Hematopoietic multipotent progenitor cell treated with erythropoietin and hydrocortisone succinate and interleukin-3 and kit ligand, for 4 days (in vitro differentiated cells): Measurements from ENCODE around the gene KMT5C.

Experiments
- DNase-seq: peaks from one replicate; pipeline ENCODE4 v3.0.0-alpha.2; 2015

KMT5C gene

DNA sequence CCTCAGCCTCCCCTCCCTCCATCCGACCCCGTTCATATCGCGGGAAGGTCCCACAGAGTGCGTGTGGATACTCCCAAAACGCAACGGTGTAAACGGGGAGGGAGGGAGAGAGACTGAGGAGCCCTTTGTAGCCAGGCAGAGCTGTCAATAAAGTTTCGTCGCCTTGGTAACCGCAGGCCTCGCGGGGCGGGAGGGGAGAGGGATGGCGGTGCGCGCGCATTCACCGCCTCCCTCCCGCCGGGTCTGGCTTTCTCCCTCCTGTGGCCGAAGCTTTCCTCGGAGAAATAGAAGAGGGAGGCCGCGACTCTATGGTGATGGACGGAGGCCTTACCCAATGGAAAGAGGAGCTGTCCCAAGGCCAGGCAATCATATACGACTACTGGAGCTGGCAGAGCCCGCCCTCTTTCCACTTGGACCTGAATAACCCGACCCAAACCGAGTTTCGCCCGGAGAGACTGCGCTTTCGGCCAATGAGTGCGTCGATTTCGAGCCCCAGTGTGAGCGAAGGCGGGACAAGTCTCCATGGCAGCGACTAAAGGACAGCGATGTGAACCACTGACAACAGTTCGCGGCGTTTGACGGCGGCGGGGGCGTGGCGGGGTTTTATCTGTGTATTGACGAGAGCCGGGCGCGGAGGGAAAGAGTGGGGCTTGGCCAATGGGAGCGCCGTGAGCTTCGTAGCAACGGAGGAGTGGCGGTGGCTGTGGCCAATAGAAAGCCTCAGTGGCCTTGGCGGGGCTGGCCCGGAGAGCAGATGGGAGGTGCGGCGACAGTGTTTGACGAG is at the start of gene KMT5C:
Gene KMT5C (plus strand): TSS at position 772 of the 784 bp plus-strand sequence. CDS start 2,061 bp downstream, outside the sequence.
- peak; percentile 100 for DNase-seq

DNA sequence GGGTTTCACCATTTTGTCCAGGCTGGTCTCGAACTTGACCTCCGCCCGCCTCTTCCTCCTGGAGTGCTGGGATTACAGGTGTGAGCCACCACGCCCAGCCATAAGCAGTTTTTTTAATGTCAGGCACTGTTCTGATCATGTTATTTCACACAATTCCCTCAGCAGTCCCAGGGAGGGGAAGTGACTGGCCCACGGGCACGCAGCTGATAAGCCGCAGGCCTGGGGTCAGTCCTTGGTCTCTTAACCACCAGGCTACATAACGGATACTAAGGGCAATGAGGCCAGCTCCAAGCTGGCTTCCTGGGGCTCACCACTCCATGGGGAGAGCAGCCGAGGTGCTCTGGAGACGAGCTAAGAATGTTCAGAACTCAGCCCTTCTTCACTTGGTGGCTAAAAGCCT is 42.4 kb upstream of the KMT5C start:
- peak; percentile 65 for DNase-seq

DNA sequence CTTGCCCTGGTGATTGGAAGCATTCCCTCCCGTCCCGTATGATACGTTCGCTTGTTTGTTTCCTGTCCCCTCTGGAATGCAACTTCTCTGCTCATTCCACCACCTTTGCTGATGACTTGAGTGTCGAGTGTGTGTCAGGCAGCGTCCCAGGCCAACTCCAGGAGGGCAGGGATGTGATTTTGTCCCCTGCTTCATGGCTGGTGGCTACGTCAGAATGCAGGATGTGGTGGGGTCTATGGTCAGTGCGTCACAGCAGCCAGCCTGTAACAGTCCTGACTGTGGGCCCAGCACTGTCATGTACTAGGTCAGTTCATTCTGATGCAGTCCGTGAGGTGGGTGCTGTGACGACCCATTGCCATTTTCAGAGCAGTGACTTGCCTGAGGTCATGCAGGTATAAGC is 39.7 kb upstream of the KMT5C start:
- no peak for DNase-seq

DNA sequence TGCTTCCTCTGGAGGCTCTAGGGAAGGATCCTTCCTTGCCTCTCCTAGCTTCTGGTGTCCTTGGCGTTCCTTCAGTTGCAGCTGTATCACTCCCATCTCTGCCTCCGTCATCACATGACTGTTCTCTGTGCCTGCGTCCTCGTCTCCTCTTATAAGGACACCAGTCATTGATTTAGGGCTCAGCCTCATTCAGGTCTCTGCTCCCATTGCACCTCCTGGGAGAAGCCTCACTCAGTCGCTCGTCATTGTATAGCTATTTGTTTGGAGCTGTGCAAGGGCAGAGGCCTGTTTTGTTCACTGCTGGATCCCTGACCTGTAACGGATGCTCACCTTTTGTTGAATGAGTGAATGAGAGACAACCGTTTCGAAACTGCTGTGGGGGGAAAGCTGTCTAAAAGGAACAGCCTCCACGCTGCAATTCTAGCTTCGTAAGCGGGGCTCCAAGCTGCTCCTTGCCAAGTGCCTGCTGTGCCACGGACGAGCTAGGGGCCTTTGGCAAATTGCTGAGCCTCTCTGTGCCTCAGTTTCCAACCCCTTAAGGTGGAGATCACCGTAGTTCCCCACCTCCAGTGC is 38.7 kb upstream of the KMT5C start:
- no peak for DNase-seq

DNA sequence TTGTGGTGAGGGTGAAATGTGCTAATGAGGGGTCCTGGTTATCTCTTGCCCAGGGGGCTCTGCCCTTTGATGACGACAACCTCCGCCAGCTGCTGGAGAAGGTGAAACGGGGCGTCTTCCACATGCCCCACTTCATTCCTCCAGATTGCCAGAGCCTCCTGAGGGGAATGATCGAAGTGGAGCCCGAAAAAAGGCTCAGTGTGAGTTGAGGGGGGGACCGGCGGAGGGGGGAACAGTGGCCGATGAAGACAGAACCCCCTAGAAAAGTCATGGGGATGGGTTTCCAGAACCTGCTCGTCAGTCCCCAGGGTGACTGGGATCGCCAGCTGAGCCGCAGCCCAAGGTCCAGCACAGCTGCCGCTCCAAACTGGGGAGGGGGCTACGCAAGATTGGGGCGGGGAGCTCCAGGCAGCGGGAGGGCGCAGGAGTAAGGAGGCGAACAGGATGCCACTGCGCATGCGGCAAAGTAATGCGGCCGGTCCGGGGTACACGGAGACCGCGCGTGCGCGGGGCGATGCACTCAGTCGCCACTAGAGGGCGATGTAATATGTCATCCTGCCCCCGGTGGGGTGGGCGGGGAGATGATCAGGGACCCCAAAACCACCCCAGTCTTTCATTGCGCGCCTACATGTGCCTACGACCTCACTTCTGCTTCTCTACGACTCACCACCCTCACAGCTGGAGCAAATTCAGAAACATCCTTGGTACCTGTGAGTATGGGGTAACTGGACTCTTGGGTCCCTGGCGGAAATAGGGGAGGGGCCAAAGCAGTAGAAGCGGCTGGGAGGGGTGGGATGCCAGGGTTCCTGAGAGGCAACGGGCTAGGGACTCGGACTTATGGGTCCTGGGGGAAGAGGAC is 38.0 kb upstream of the KMT5C start:
- DNase-seq = peak; percentile 95

DNA sequence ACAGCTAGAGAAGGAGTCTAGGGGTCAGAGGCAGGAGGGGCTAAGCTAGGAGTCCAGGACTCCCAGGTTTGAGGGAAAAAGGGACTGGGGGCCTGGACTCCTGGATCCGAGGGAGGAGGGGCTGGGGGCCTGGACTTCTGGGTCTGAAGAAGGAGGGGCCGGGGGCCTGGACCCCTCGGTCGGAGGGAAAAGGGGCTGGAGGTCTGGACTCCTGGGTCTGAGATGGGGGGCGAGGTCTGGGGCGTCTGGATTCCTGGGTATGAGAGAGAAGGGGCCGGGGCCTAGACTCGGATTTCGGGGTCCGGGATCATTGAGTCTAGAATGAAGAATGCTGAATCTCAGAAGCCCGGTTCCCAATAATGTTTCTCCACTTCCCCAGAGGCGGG is 37.4 kb upstream of the KMT5C start:
- no peak for DNase-seq

DNA sequence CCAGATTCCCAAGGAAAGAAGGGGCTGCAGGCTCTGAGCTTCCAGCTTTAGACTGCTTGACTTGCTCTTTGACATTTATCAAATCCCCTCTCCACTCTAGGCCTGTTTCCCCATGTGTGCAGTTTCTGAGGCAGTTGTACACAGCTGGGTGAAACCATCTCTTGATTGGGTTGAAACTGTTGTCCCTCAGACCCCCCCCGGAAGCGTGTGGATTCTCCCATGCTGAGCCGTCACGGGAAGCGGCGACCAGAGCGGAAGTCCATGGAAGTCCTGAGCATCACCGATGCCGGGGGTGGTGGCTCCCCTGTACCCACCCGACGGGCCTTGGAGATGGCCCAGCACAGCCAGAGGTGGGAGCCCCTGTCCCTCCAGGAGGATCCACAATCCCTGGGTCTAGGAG is 36.2 kb upstream of the KMT5C start:
- DNase-seq = no peak

DNA sequence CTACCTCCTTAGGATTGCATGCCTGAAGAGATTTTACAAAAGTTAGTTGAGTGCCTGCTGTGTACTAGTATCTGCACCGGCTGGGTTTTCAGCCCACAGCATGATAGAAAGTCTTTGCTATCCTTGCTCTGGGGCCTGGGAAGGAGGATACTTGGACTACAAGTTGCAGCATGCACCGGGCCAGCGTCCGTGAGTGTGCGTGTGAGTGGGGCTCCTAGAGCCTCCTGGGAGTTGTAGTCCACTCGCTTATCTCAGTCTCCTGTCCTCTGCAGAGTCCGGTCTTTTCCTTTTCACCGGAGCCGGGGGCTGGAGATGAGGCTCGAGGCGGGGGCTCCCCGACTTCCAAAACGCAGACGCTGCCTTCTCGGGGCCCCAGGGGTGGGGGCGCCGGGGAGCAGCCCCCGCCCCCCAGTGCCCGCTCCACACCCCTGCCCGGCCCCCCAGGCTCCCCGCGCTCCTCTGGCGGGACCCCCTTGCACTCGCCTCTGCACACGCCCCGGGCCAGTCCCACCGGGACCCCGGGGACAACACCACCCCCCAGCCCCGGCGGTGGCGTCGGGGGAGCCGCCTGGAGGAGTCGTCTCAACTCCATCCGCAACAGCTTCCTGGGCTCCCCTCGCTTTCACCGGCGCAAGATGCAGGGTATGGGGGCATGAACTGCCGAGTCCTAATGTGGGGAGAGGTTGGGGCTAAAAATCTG is 35.2 kb upstream of the KMT5C start:
- DNase-seq = peak; percentile 76

DNA sequence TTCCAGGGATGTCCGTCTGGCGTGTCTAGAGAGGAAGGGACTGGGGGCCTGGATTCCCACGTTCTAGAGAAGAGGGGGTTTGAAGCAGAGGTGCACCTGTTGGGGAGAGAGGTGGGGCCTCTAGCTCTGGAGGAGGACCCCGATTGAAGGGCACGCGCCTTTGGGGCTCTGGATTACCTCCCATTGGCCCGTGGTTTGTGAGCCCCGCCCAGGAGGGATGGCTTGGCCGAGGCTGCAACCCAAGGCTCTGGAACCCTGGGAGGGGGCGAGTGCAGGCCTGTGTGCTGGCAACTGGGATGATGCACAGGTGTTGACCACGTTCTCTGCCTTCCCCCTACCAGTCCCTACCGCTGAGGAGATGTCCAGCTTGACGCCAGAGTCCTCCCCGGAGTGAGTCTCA is 34.7 kb upstream of the KMT5C start:
- no peak for DNase-seq

DNA sequence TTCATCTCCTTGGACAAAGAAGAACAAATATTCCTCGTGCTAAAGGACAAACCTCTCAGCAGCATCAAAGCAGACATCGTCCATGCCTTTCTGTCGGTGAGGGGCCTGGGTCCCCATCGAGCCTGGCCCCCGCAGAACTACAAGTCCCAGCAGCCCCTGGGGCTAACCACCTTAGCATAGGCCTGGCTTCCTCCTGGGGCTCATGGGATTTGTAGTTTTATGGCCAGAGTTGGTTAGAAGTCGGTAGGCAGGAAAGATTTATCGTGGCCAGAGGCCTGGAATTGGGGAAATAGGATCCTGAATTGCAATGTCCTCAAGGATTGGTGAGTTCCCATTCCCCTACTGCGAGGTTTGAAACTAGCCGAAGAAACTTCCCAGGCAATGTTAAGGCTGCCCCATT is 34.2 kb upstream of the KMT5C start:
- peak; percentile 82 for DNase-seq

DNA sequence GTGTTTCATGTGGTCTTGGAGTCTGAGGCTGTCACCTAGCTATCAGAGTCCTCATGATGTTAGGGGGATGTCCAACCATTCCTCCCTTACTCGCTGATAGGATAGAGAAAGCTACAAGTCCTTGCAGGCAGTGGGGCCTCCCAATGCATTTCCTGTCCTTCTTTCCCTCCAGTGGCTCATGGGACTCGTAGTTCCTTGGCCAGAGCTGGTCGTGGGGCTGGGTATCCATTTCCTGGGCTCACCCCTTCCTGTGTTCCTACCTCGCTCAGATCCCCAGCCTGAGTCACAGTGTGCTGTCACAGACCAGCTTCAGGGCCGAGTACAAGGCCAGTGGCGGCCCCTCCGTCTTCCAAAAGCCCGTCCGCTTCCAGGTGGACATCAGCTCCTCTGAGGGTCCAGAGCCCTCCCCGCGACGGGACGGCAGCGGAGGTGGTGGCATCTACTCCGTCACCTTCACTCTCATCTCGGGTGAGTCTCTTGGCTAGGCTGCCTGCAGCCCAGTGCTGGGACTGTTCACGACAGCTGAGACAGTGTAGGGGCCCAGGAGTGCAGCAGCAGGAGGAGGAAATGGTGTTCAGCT is 33.6 kb upstream of the KMT5C start:
- DNase-seq = peak; percentile 50

DNA sequence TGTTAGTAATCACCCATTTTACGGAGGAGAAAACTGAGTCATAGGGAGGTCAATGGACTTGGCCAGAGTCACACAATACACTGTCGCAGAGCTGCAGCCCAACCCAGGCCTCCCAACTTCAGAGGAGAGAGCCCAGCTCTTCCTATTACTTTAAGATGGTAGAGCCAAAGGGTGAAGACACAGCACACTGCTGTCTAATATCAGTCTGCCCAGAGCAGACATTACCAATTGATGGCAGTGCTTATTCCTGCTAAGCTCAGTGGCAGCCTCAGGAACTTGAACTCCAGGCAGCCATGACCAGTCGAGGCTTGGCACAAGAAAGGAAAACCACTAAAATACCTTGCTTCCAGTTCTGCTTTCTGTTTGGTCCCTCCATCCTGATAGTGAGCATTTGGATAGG is 33.0 kb upstream of the KMT5C start:
- no peak for DNase-seq

DNA sequence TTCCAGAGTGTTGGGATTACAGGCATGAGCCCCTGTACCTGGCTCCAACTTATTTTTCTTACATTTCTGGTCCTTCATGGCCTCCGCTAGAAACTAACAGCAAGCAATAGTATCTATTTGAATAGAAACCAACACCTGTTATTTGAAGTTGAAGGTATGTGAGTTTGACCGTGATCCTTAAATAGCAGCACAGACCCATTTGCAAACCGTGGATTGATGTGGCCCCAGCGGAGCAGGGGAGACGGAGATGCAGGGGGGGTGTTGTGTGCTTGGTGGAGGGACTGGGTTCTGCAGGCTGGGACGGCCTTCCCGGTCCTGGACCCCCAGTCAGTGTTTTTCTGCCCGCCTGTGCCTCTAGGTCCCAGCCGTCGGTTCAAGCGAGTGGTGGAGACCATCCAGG is 31.4 kb upstream of the KMT5C start:
- DNase-seq = no peak

DNA sequence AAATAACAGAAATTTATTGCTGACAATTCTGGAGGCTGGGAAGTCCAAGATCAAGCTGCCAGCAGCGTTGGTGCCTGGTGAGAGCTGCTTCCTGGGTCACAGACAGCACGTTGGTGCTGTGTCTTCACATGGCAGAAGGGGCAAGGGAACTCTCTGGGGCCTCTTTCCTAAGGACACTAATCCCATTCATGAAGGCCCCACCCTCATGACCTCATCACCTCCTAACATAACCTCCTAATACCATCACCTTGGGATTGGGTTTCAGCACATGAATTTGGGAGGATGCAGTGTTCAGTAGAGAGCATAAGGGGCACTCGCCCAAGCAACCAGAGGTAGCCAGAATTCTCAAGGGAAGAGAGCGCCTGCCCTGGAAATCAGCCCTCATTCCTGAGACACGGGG is 30.2 kb upstream of the KMT5C start:
- no peak for DNase-seq

DNA sequence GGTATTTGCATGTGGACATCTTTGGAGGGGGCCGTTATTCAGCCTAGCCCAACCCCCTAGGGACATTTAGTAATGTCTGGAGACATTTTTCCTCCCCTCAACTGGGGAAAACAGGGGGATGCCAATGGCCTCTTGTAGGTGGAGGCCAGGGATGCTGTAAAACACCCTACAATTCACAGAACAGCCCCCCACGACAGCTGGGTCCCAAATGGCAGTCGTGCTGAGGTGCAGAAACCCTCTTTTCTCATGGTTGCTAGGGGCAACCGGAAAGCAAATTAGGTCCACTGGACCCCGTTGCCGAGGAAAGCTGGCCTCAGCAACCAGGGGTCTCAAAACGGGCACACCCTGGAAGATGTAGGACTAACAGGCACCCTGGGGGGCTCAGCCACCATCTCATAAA is 29.2 kb upstream of the KMT5C start:
- no peak for DNase-seq

DNA sequence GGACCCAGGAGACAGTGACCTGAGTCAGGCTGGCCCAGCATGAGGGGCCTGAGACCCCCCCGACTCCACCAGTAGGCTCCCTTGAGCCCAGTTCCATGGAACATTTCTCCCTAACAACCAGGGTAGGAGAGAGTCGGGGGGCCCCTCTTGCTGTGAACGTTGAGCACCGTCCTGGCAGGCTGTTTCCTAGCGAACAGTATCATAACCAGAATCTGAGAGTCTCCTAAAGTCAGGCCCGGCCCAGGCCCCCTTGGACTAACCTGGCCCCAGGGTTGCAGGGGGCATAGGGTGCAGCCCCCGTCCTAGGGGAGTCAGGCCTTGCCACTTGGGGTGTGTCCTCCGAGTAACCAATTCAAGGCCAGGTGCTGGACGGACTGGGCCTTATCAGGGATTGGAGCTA is 28.3 kb upstream of the KMT5C start:
- DNase-seq = no peak

DNA sequence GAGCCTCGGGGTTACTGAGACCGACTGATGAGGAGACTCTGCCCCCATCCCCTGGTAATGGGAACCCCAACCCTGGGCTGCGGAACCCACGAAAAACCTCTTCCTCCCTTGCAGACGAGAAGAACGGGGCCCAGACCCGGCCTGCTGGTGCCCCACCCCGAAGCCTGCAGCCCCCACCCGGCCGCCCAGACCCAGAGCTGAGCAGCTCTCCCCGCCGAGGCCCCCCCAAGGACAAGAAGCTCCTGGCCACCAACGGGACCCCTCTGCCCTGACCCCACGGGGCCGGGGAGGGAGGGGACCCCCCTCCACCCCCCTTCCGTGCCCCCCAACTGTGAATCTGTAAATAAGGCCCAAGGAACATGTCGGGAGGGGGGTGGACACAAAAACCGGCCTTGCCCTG is 27.9 kb upstream of the KMT5C start:
- no peak for DNase-seq

DNA sequence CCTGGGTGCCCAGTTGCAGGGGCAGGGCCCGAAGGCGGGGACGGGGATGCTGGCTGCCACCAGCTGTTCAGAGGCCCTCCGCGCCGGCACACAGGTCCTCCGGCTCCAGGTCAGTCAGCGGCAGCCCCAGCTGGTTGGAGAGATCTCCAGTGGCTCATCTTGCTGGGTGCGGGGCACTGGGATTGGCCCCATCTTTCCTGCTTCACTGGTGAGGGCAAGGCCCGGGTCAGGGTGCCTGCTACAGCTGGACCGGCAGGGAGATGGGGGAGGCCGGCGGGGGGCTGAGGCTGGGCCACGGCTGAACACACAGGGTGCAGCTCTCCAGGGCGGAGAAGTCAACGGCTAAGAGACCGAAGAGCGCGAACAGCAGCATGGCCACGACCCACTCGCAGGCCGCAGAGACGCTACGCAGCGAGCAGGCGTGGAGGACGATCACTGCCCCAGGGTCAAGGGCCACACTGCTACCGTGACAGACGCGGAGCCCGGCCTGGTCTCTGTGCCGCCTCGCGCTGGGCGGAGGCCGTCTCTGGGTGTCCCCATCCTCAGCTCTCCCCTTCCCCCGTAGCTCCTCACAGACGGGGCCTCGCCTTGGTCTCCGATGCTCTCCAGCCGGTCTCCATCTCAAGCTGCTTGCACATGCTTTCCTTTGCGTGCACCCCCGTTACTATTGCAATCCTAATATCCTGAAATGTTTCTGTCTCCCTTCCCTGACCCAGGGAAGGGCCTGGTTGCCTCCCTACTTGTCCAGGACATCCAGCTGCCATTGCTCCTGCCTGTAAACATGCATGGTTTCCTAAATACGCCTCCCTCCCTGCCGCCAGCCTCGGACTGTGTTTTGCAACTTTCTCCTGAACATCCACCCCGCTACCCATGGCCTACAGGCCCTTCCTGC is 26.8 kb upstream of the KMT5C start:
- DNase-seq = no peak

DNA sequence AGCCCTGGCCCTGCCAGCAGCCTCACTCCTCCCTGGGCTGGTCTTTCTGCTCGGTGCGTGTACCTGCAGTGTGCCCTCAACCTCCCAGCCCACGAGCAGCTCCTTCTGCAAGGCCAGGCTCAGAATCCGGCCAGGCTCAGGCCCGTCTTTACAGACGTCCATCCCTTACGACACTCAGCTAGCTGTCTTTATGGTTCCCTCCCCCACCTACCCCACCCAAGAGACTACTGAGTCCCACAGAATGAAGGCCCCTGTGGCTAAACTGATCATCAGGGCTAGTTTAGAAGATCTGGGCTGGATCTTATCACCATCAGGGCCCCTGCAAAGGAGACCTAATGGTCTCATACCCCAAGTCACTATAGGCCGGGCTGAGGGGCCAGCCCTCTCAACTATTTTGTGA is 25.3 kb upstream of the KMT5C start:
- no peak for DNase-seq

DNA sequence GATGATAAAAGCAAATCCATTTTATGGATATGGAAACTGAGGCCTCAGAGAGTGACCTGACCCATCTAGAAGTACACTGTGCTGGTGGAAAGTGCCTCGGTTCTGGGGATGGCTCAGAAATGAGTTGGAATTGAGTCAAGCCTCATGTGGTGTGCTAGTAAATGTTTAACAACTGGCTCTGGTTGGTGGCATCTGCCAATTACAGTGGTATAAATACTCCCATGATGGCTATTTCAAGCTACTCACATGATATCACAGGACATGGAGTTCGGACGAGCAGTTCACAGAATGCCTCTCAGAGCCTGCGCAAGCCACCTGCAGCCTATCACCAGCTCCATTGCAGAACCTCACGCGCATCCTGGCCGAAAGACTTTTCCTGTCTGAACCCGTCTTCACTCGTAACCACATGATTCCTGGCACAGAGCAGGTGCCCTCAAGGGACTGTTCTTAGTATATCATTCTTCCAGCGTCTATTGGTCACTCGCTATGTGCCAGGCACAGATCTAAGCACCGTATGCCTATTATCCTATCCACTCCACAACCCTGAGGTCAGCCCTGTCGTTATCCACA is 23.6 kb upstream of the KMT5C start:
- DNase-seq = no peak

DNA sequence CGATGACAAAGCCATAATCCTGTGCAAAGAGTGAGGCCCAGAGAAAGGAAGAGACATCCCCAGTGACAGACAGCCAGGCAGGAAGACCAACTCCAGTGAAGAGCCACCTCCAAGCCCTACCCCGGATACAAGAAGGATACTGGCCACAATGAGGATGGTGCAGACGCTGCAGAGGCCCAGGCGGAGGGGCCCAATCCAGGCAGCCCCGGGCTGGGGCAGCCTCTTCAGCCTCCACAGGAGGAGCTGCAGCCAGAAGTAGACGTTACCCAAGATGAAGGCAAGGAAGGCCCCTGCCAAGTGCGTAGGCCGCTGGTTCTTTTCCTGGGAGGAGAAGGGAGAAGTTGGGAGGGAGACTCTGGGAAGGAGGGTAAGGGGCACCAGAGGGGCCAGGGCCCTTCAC is 23.0 kb upstream of the KMT5C start:
- no peak for DNase-seq

DNA sequence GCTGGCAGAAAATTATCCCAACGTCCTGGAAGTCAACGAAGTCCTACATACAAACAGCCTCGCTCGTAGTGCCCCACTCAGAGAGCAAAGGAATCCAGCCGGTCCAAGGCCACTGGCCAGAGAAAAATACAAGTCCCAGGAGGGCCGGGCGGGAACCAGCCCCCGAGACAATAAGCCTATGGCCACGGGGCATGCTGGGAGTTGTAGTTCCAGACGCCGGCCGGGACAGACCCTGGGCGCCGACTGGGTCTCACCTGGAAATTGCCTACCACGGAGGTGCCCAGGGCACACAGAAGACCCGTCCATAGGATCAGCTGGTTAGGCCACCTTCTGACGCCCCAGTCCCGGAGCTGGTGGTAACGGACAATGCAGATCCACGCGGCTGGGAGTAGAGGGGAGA is 19.9 kb upstream of the KMT5C start:
- peak; percentile 49 for DNase-seq
